ENCODE data around the gene HDX. TPM values are rescaled to one million over a fixed set of nuclear protein-coding genes. Genes with fewer than 3 reads are reported as not detected.
"Not testable (repeated sequence)": the region's sequence is repeated elsewhere in the genome, so short reads cannot be mapped to it uniquely, and the experiment has no call there.

The HDX gene
- polyA plus RNA-seq, 1 of the 3 experiments (the other 2 are of a cell fraction), result 1.6 TPM

DNA sequence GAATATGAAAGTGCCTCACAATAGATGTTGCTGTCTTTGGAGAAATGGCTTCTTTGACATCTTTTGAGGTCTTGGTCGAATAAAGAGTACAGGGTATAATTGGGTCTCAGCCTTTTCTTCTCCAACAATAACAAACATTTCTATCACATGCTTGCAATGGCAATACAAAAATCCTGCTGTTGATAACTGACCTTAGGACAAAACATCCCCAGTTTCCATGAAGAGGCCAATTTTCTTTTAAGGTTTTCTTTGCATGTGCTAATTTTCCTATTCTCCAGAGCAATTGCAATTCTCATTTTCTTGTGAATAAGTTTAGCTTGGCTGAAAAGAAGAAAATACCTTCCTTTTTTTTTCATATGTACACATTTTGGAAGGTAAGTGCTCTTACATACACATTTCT, 183.6 kb downstream of the HDX start:
- Histone ChIP-seq H3K4me2 (no peak overlapping the region), H3K27ac (ENCODE audit: low read depth in 2 of 2, low read length in 1 of 2) (no peak overlapping the region), H3K9me2 (no peaks in the 10 kb centered on the region), H3K4me3 (ENCODE audit: low read depth in 2 of 2, low read length in 1 of 2) (no peak overlapping the region), H2AFZ (ENCODE audit: low read depth) (no peak overlapping the region), H4K20me1 (ENCODE audit: insufficient read depth) (no peaks in the 10 kb centered on the region), H3K36me3 (replicated peaks in 1 of 2; ENCODE audit: control insufficient read depth in 1 of 2, insufficient read depth in 2 of 2, low read length in 1 of 2) (no peaks in the 10 kb centered on the region), H3K79me2 (ENCODE audit: insufficient read depth) (no peaks in the 10 kb centered on the region), H3K9ac (no peak overlapping the region), H3K9me3 (no peaks in the 10 kb centered on the region), H3K4me1 (ENCODE audit: control insufficient read depth in 1 of 2, insufficient read depth in 2 of 2, low read depth in 1 of 2, low read length in 1 of 2) (no peaks in the 10 kb centered on the region), H3F3A (replicated peaks; ENCODE audit: insufficient read depth) (no peaks in the 10 kb centered on the region), H3K27me3 (ENCODE audit: insufficient read depth) (no peaks in the 10 kb centered on the region)
- no peak for DNase-seq
- POLR2A ChIA-PET, result no interaction called here
- CTCF ChIA-PET, result interaction anchor here (2.5 kb wide), 1 partner anchor 21 kb away, joined by 6 read pairs; no protein-coding TSS in a partner anchor
- no peak for TF ChIP-seq TCF12 (IDR thresholded peaks at IDR 0.05)
- TF ChIP-seq MXI1 (IDR thresholded peaks at IDR 0.05; ENCODE audit: low read depth, low read length), result no peak
- 57% methylated on average over 1 of the region's 1 CpG for WGBS (ENCODE audit: low lambda C conversion rate)

- H3K27ac ChIP-seq (ENCODE audit: low read depth in 2 of 2, low read length in 1 of 2); H3K4me3 ChIP-seq (ENCODE audit: low read depth in 2 of 2, low read length in 1 of 2); H3K9me2 ChIP-seq; H3K4me1 ChIP-seq (ENCODE audit: control insufficient read depth in 1 of 2, insufficient read depth in 2 of 2, low read depth in 1 of 2, low read length in 1 of 2); H3K9ac ChIP-seq; H3F3A ChIP-seq (replicated peaks; ENCODE audit: insufficient read depth); H2AFZ ChIP-seq (ENCODE audit: low read depth); H3K36me3 ChIP-seq (replicated peaks in 1 of 2; ENCODE audit: control insufficient read depth in 1 of 2, insufficient read depth in 2 of 2, low read length in 1 of 2); POLR2A ChIA-PET; H3K4me2 ChIP-seq; H3K9me3 ChIP-seq; DNase-seq; H4K20me1 ChIP-seq (ENCODE audit: insufficient read depth); H3K27me3 ChIP-seq (ENCODE audit: insufficient read depth); H3K79me2 ChIP-seq (ENCODE audit: insufficient read depth): not testable (repeated sequence)
- CTCF ChIA-PET, result interaction anchor here (1.6 kb wide), 1 partner anchor 24 kb away, joined by 6 read pairs; no protein-coding TSS in a partner anchor
These were observed 186.3 kb downstream of the HDX start for GRCh38 chrX:84315946-84316345.

Small RNA genes lying within 50 kb of the gene (small RNA-seq; reads per million reads assigned to genes)
- gene AL450471.1, result 0 reads per million in 7 experiments
